ENCODE measurements around the gene MUS81.
A peak's percentile ranks its signal among the peaks of the same experiment; 100 is the strongest.

MUS81 gene

GRCh38 chr11:65915101-65915820 is 55.0 kb downstream of the MUS81 start:
- no peak for TF ChIP-seq CTCF (IDR thresholded peaks at IDR 0.05; ENCODE audit: low read depth, low read length)

GRCh38 chr11:65915821-65916251 is 55.6 kb downstream of the MUS81 start:
- TF ChIP-seq CTCF (IDR thresholded peaks at IDR 0.05; ENCODE audit: low read depth, low read length) = no peak
- peak overlapping the region; percentile 76 for H3K4me3 ChIP-seq (ENCODE audit: low read depth, low read length)

More at GRCh38 chr11:65915101-65915820, 55.0 kb downstream of the MUS81 start:
- no peak overlapping the region for H3K4me3 ChIP-seq (ENCODE audit: low read depth, low read length)
